ENCODE results near the gene NEDD4L. TPM values are rescaled to one million over a fixed set of nuclear protein-coding genes. Genes with fewer than 3 reads are reported as not detected.

The NEDD4L gene
- total RNA-seq, 1 experiment from 2014 or later = 108 TPM

GRCh38 chr18:58408665-58409064 is 364.6 kb downstream of the NEDD4L start:
- intact Hi-C loops (cut with micrococcal nuclease) = no loop called here
- no peak for TF ChIP-seq CTCF (IDR thresholded peaks at IDR 0.05; ENCODE audit: unreplicated experiment)
- no peaks in the 10 kb centered on the region for H3K36me3 Mint-ChIP-seq (ENCODE audit: insufficient read depth, unreplicated experiment)
- H3K4me3 Mint-ChIP-seq (ENCODE audit: unreplicated experiment) = no peak overlapping the region
- no peaks in the 10 kb centered on the region for H3K27me3 Mint-ChIP-seq (ENCODE audit: insufficient read depth, unreplicated experiment)
- H3K27ac Mint-ChIP-seq (ENCODE audit: low read depth, unreplicated experiment) = no peak overlapping the region
- no TSS peak for BruUV-seq (replicated peaks)
- DNase-seq (ENCODE audit: unreplicated experiment) = no peak
- H3K4me1 Mint-ChIP-seq (ENCODE audit: insufficient read depth, unreplicated experiment) = no peaks in the 10 kb centered on the region
- no peaks in the 10 kb centered on the region for H3K9me3 Mint-ChIP-seq (ENCODE audit: unreplicated experiment)
- ChIA-PET POLR2A (no interaction called here), CTCF (no interaction called here)

- no peak for TF ChIP-seq CTCF (IDR thresholded peaks at IDR 0.05; ENCODE audit: unreplicated experiment)
- Mint-ChIP-seq H3K9me3 (ENCODE audit: unreplicated experiment) (no peaks in the 10 kb centered on the region), H3K4me3 (ENCODE audit: unreplicated experiment) (no peak overlapping the region), H3K27me3 (ENCODE audit: insufficient read depth, unreplicated experiment) (no peaks in the 10 kb centered on the region), H3K36me3 (ENCODE audit: insufficient read depth, unreplicated experiment) (no peaks in the 10 kb centered on the region), H3K4me1 (ENCODE audit: insufficient read depth, unreplicated experiment) (peaks cover 11% of the 10 kb centered on the region), H3K27ac (ENCODE audit: low read depth, unreplicated experiment) (no peak overlapping the region)
- intact Hi-C loops (cut with micrococcal nuclease) = no loop called here
- ChIA-PET CTCF (no interaction called here), POLR2A (no interaction called here)
- no peak for DNase-seq (ENCODE audit: unreplicated experiment)
- no TSS peak for BruUV-seq (replicated peaks)
Measured at GRCh38 chr18:58409802-58410445, 365.9 kb downstream of the NEDD4L start.

GRCh38 chr18:58411323-58411722 is 367.3 kb downstream of the NEDD4L start:
- H3K4me1 Mint-ChIP-seq (ENCODE audit: insufficient read depth, unreplicated experiment) = peaks cover 17% of the 10 kb centered on the region

More at GRCh38 chr18:58411323-58411722, 367.3 kb downstream of the NEDD4L start:
- no peak overlapping the region for H3K27ac Mint-ChIP-seq (ENCODE audit: low read depth, unreplicated experiment)
- no peak overlapping the region for H3K4me3 Mint-ChIP-seq (ENCODE audit: unreplicated experiment)
- no peak for DNase-seq (ENCODE audit: unreplicated experiment)
- H3K36me3 Mint-ChIP-seq (ENCODE audit: insufficient read depth, unreplicated experiment) = no peaks in the 10 kb centered on the region
- no peaks in the 10 kb centered on the region for H3K9me3 Mint-ChIP-seq (ENCODE audit: unreplicated experiment)
- no TSS peak for BruUV-seq (replicated peaks)
- intact Hi-C loops (cut with micrococcal nuclease) = no loop called here
- no peak for TF ChIP-seq CTCF (IDR thresholded peaks at IDR 0.05; ENCODE audit: unreplicated experiment)
- ChIA-PET CTCF (interaction anchor here (0.6 to 1.2 kb wide), 2 partner anchors 84 to 626 kb away, joined by 3 to 4 read pairs; no protein-coding TSS in a partner anchor), POLR2A (interaction anchor here (1.3 kb wide), 1 partner anchor 10 kb away, joined by 3 read pairs; no protein-coding TSS in a partner anchor)
- H3K27me3 Mint-ChIP-seq (ENCODE audit: insufficient read depth, unreplicated experiment) = no peaks in the 10 kb centered on the region

Measured in MCF 10A (cell line).